ENCODE measurements around the gene PELI2. TPM values are rescaled to one million over a fixed set of nuclear protein-coding genes. Genes with fewer than 3 reads are reported as not detected.

Gene PELI2
- total and polyA plus RNA-seq, 2 donors from 2014 or later: 5.2 to 27.6 TPM

DNA sequence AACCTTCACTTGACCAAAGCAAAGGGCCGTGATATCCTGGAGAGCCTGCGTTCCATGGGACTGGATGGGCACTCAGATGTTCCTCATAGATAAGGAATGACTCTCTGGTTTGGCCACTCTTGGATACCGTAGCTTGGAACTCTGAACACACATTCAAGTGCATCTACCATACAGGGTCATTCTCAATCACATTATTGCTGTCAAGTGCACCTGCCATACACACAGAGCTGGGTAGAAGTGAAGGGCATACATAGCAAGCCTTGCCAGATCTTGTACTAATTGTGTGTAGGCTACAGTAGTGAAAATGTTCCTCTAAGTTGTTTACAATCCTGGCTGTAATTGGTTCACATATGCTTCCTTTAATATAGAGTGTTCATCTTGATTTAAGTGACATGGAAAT, 58.3 kb downstream of the PELI2 start:
- TF ChIP-seq, protein P1, sequence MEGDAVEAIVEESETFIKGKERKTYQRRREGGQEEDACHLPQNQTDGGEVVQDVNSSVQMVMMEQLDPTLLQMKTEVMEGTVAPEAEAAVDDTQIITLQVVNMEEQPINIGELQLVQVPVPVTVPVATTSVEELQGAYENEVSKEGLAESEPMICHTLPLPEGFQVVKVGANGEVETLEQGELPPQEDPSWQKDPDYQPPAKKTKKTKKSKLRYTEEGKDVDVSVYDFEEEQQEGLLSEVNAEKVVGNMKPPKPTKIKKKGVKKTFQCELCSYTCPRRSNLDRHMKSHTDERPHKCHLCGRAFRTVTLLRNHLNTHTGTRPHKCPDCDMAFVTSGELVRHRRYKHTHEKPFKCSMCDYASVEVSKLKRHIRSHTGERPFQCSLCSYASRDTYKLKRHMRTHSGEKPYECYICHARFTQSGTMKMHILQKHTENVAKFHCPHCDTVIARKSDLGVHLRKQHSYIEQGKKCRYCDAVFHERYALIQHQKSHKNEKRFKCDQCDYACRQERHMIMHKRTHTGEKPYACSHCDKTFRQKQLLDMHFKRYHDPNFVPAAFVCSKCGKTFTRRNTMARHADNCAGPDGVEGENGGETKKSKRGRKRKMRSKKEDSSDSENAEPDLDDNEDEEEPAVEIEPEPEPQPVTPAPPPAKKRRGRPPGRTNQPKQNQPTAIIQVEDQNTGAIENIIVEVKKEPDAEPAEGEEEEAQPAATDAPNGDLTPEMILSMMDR (IDR thresholded peaks at IDR 0.05; ENCODE audit: borderline replicate concordance, extremely low read depth, insufficient read depth): no peak
- FAIRE-seq (no peak), DNase-seq (no peak)
- H3K9me3 ChIP-seq (ENCODE audit: control insufficient read depth in 2 of 3, insufficient read depth in 1 of 3, low read length in 3 of 3): no peaks in the 10 kb centered on the region
- intact Hi-C loops (cut with DNase I): no loop called here
- H3K27me3 ChIP-seq (ENCODE audit: control insufficient read depth, insufficient read depth, low read length): no peaks in the 10 kb centered on the region
- H3K27ac ChIP-seq (ENCODE audit: low read depth in 2 of 2, low read length in 2 of 2): no peak overlapping the region
- no peak overlapping the region for H3K4me3 ChIP-seq (ENCODE audit: low read length in 3 of 3)
- no peaks in the 10 kb centered on the region for H3K36me3 ChIP-seq (ENCODE audit: control insufficient read depth in 2 of 3, insufficient read depth in 3 of 3, low read length in 3 of 3)
- peaks cover 0 to 19% (median 3%) of the 10 kb centered on the region in 3 donors for H3K4me1 ChIP-seq (ENCODE audit: control insufficient read depth in 2 of 3, insufficient read depth in 2 of 3, low read depth in 1 of 3, low read length in 3 of 3)
- H3K9ac ChIP-seq (ENCODE audit: low read length in 3 of 3): no peak overlapping the region

DNA sequence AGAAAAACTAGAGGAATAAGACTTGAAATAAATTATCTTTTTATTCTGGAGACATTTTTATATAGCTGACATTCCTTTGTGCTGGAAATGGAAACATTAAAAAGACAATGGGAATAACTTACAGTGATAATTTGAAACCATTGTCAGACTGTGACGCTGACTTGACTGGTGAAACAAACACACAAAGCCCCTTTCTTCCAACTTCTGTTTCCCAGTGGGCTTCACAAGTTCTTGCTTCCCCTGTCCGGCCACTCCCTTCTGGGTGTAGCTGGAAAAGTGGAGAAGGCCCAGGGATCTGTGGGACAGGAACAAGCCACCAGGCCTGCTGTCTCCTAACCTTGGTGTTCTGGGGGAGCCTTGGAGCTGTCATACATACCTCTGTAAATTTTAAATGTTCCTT, 58.8 kb downstream of the PELI2 start:
- H3K36me3 ChIP-seq (ENCODE audit: control insufficient read depth in 2 of 3, insufficient read depth in 3 of 3, low read length in 3 of 3): no peaks in the 10 kb centered on the region
- H3K9ac ChIP-seq (ENCODE audit: low read length in 3 of 3): no peak overlapping the region
- intact Hi-C loops (cut with DNase I): no loop called here
- TF ChIP-seq, protein P1 (IDR thresholded peaks at IDR 0.05; ENCODE audit: borderline replicate concordance, extremely low read depth, insufficient read depth): no peak
- no peak for DNase-seq
- no peak overlapping the region for H3K4me3 ChIP-seq (ENCODE audit: low read length in 3 of 3)
- H3K4me1 ChIP-seq (ENCODE audit: control insufficient read depth in 2 of 3, insufficient read depth in 2 of 3, low read depth in 1 of 3, low read length in 3 of 3): peaks cover 0 to 16% (median 3%) of the 10 kb centered on the region in 3 donors
- no peaks in the 10 kb centered on the region for H3K9me3 ChIP-seq (ENCODE audit: control insufficient read depth in 2 of 3, insufficient read depth in 1 of 3, low read length in 3 of 3)
- H3K27ac ChIP-seq (ENCODE audit: low read depth in 2 of 2, low read length in 2 of 2): no peak overlapping the region
- H3K27me3 ChIP-seq (ENCODE audit: control insufficient read depth, insufficient read depth, low read length): no peaks in the 10 kb centered on the region
- FAIRE-seq: no peak

DNA sequence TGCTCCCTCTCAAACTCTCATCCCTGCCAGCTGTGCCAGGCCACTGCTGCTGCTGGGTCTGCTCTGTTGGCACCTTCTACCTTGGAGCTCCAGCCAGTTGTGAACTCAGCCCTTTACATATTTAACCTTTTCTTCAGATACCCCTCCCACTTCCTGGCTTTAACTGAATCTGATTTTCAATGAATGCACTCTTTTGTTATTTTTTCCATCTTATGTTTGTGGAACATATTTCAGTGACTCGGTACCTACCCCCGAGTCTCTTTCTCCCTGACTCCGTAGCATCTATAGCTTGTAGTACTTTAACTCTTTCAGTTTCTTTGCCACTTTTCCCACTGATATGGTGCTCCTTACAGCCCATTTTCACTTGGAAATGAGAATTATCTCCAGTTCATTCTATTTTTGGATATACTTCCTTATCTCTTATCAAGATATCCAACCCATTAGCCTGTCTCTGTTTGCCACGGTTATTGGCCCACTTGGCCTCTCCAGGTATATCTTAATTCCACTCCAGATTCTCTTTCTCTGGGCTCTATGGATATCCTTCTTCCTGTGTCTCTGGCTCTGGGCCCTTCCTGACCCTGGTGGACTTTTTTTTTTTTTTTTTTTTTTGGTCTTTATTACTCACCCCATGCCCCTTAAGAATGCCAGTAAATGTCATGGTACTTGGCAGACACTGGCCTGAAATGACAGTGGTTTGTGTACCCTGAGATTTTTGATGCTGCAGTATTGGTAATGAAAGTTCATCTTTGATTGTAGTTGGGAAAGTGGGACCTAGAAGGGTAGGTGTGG, 62.7 kb downstream of the PELI2 start:
- no peaks in the 10 kb centered on the region for H3K9me3 ChIP-seq (ENCODE audit: control insufficient read depth in 2 of 3, insufficient read depth in 1 of 3, low read length in 3 of 3)
- H3K9ac ChIP-seq (ENCODE audit: low read length in 3 of 3): no peak overlapping the region
- no peaks in the 10 kb centered on the region for H3K27me3 ChIP-seq (ENCODE audit: control insufficient read depth, insufficient read depth, low read length)
- H3K4me1 ChIP-seq (ENCODE audit: control insufficient read depth in 2 of 3, insufficient read depth in 2 of 3, low read depth in 1 of 3, low read length in 3 of 3): peaks cover 0 to 10% (median 3%) of the 10 kb centered on the region in 3 donors
- intact Hi-C loops (cut with DNase I): no loop called here
- H3K36me3 ChIP-seq (ENCODE audit: control insufficient read depth in 2 of 3, insufficient read depth in 3 of 3, low read length in 3 of 3): no peaks in the 10 kb centered on the region
- no peak overlapping the region for H3K27ac ChIP-seq (ENCODE audit: low read depth in 2 of 2, low read length in 2 of 2)
- DNase-seq (no peak), FAIRE-seq (no peak)
- H3K4me3 ChIP-seq (ENCODE audit: low read length in 3 of 3): no peak overlapping the region
- TF ChIP-seq, protein P1 (IDR thresholded peaks at IDR 0.05; ENCODE audit: borderline replicate concordance, extremely low read depth, insufficient read depth): no peak

All from kidney (tissue), 14 donors.